ENCODE results near the gene GNAQ. TPM values are rescaled to one million over a fixed set of nuclear protein-coding genes. Genes with fewer than 3 reads are reported as not detected.
A peak's percentile ranks its signal among the peaks of the same experiment; 100 is the strongest.

Gene GNAQ
- total and polyA plus RNA-seq, 2 experiments from 2014 or later = 21.1 to 32.8 TPM

DNA sequence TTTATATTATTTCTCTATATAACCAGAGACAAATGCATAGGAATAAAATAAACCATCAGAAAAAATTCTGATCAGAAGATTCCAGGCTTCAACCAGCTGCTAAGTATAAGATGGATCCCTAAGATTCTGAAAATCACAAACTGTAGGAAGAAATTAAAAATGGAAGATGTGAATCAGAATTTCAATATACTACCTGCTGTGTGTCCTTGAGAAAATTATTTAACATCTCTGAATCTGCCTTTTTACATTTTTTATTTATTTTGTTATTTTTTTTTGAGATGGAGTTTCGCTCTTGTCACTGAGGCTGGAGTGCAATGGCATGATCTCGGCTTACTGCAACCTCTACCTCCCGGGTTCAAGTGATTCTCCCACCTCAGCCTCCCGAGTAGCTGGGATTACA is 187.2 kb downstream of the GNAQ start:
- Histone ChIP-seq H3K4me1 (ENCODE audit: low read depth) (peaks cover 37% of the 10 kb centered on the region), H3K27ac (no peak overlapping the region), H3K27me3 (no peaks in the 10 kb centered on the region), H3K36me3 (no peaks in the 10 kb centered on the region), H3K9me3 (ENCODE audit: low read depth) (no peaks in the 10 kb centered on the region), H3K4me3 (no peak overlapping the region)
- TF ChIP-seq, protein P1, sequence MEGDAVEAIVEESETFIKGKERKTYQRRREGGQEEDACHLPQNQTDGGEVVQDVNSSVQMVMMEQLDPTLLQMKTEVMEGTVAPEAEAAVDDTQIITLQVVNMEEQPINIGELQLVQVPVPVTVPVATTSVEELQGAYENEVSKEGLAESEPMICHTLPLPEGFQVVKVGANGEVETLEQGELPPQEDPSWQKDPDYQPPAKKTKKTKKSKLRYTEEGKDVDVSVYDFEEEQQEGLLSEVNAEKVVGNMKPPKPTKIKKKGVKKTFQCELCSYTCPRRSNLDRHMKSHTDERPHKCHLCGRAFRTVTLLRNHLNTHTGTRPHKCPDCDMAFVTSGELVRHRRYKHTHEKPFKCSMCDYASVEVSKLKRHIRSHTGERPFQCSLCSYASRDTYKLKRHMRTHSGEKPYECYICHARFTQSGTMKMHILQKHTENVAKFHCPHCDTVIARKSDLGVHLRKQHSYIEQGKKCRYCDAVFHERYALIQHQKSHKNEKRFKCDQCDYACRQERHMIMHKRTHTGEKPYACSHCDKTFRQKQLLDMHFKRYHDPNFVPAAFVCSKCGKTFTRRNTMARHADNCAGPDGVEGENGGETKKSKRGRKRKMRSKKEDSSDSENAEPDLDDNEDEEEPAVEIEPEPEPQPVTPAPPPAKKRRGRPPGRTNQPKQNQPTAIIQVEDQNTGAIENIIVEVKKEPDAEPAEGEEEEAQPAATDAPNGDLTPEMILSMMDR (IDR thresholded peaks at IDR 0.05; ENCODE audit: low read depth, low read length) = no peak
- no peak for DNase-seq (ENCODE audit: low read depth in 1 of 2, low spot score in 1 of 2)

- Histone ChIP-seq H3K27ac (no peak overlapping the region), H3K27me3 (no peaks in the 10 kb centered on the region)
- TF ChIP-seq, protein P1 (IDR thresholded peaks at IDR 0.05; ENCODE audit: low read depth, low read length) = no peak
These were observed 187.8 kb downstream of the GNAQ start for GRCh38 chr9:77843871-77844155.

DNA sequence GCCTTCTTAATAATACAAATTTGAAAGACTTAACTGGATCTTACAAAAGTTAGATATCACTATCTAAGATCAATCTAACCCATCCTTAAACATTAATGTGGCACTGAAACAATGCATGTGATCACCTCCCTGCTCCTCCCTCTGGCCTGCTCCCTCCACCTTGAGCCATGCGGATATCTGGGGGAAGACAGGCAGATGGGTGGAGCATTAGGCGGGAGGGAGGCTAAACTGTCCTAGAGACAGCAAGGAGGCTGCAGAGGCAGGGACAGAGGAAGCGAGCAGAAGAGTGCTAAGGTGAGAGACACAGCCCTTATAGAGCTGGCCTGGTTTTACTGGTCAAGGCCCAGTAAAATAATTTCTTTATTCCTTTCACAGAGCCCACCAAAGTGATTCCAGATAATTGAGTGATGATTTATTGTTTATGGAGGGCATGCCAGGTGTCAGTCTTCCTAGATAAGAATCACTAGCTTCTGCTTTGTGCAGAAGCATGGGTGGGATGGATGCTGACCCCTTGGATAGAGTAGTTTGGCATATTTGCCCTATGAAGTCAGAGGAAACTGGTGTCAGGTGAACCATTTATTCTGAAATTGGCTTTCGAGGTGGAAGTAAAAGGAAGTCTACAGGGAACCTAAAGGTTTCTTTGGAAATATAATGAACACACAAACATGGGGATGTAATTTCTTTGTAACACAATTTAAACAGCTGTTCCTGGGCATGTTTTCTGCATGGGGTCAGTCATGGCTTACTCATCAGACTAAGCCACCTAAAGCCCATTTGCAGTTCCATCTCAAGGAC is 188.3 kb downstream of the GNAQ start:
- TF ChIP-seq, protein P1 (IDR thresholded peaks at IDR 0.05; ENCODE audit: low read depth, low read length) = no peak
- Histone ChIP-seq H3K9me3 (ENCODE audit: low read depth) (no peaks in the 10 kb centered on the region), H3K27ac (no peak overlapping the region), H3K36me3 (no peaks in the 10 kb centered on the region), H3K27me3 (no peaks in the 10 kb centered on the region), H3K4me3 (no peak overlapping the region), H3K4me1 (ENCODE audit: low read depth) (peaks cover 35% of the 10 kb centered on the region)
- DNase-seq (ENCODE audit: low read depth in 1 of 2, low spot score in 1 of 2) = no peak

More at GRCh38 chr9:77843871-77844155, 187.8 kb downstream of the GNAQ start:
- DNase-seq (ENCODE audit: low read depth in 1 of 2, low spot score in 1 of 2) = no peak
- Histone ChIP-seq H3K36me3 (no peaks in the 10 kb centered on the region), H3K9me3 (ENCODE audit: low read depth) (no peaks in the 10 kb centered on the region), H3K4me3 (no peak overlapping the region), H3K4me1 (ENCODE audit: low read depth) (peaks cover 37% of the 10 kb centered on the region)

GRCh38 chr9:77841739-77842386 is 189.7 kb downstream of the GNAQ start:
- Histone ChIP-seq H3K36me3 (no peaks in the 10 kb centered on the region), H3K27me3 (no peaks in the 10 kb centered on the region), H3K9me3 (ENCODE audit: low read depth) (no peaks in the 10 kb centered on the region), H3K4me1 (ENCODE audit: low read depth) (peaks cover 25% of the 10 kb centered on the region), H3K27ac (no peak overlapping the region), H3K4me3 (no peak overlapping the region)
- TF ChIP-seq, protein P1 (IDR thresholded peaks at IDR 0.05; ENCODE audit: low read depth, low read length) = peak; percentile 39
- DNase-seq (ENCODE audit: low read depth in 1 of 2, low spot score in 1 of 2) = no peak

- no peaks in the 10 kb centered on the region for H3K36me3 ChIP-seq
- no peaks in the 10 kb centered on the region for H3K9me3 ChIP-seq (ENCODE audit: low read depth)
- peak in 1 of 2 donors; percentile 85 for DNase-seq (ENCODE audit: low read depth in 1 of 2, low spot score in 1 of 2)
- H3K27ac ChIP-seq = no peak overlapping the region
- H3K4me1 ChIP-seq (ENCODE audit: low read depth) = peaks cover 7% of the 10 kb centered on the region
- H3K4me3 ChIP-seq = no peak overlapping the region
- no peaks in the 10 kb centered on the region for H3K27me3 ChIP-seq
- TF ChIP-seq, protein P1 (IDR thresholded peaks at IDR 0.05; ENCODE audit: low read depth, low read length) = no peak
These were observed 192.0 kb downstream of the GNAQ start for GRCh38 chr9:77839459-77840140.

Measured in cardiac muscle cell (in vitro differentiated cells and primary cell).